ENCODE data around the gene UQCRQ. TPM values are rescaled to one million over a fixed set of nuclear protein-coding genes. Genes with fewer than 3 reads are reported as not detected.

The UQCRQ gene
- total and polyA plus RNA-seq, 9 of the 15 experiments (the other 6 are each of a cell fraction or from before 2014, with no cell fraction given) = 235 to 2,421 (median 883) TPM

DNA sequence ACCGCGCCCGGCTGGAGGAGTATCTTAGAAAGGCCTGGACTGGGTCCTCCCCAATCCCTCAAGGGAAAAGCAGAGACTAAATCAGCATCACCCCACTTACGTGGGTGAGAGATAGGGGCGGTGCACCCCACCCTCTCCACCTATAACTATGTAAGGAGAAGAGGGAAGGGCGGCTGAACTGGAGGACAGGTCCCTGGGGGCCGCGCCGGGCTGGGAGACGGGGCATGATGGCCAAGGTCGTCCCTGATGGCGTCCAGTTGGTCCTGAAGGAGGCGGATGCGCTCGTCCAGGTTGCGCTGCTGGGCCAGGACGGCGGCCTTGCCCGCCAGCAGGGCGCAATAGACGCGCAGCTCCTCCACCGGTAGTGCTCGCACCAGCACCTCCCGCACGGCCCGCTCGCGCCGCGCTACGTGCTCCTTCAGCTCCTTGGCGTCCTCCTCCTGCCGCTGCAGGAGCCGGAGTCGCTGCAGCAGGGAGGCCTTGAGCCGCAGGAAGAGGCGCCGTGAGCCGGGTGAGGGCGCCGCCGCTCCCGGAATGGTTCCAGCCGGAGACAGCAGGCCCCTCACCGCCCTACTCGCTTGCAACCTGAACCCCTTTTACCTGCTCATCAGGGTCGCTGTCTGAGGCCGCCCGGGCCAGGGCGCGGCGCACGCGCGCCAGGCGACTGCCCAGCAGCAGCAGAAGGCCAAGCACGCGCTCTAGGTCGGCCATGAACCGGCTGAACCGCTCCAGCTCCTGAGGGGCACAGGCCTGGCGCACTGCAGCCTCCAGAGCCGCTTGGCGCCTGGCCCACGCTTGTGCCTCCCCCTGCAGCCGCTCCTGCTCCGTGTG lies 43.6 kb upstream of the UQCRQ start:
- TF ChIP-seq, protein P1, sequence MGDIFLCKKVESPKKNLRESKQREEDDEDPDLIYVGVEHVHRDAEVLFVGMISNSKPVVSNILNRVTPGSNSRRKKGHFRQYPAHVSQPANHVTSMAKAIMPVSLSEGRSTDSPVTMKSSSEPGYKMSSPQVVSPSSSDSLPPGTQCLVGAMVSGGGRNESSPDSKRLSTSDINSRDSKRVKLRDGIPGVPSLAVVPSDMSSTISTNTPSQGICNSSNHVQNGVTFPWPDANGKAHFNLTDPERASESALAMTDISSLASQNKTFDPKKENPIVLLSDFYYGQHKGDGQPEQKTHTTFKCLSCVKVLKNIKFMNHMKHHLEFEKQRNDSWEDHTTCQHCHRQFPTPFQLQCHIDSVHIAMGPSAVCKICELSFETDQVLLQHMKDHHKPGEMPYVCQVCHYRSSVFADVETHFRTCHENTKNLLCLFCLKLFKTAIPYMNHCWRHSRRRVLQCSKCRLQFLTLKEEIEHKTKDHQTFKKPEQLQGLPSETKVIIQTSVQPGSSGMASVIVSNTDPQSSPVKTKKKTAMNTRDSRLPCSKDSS (IDR thresholded peaks at IDR 0.05; ENCODE audit: low read depth, partially characterized antibody) = no peak
- TF ChIP-seq, protein P2, sequence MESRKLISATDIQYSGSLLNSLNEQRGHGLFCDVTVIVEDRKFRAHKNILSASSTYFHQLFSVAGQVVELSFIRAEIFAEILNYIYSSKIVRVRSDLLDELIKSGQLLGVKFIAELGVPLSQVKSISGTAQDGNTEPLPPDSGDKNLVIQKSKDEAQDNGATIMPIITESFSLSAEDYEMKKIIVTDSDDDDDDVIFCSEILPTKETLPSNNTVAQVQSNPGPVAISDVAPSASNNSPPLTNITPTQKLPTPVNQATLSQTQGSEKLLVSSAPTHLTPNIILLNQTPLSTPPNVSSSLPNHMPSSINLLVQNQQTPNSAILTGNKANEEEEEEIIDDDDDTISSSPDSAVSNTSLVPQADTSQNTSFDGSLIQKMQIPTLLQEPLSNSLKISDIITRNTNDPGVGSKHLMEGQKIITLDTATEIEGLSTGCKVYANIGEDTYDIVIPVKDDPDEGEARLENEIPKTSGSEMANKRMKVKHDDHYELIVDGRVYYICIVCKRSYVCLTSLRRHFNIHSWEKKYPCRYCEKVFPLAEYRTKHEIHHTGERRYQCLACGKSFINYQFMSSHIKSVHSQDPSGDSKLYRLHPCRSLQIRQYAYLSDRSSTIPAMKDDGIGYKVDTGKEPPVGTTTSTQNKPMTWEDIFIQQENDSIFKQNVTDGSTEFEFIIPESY (CRISPR knock-in tag; IDR thresholded peaks at IDR 0.05) = peak; percentile 80
- peak; percentile 59 for TF ChIP-seq POLR2G (IDR thresholded peaks at IDR 0.05; ENCODE audit: low read depth, low read length)
- TF ChIP-seq RBFOX2 (IDR thresholded peaks at IDR 0.05; ENCODE audit: low read depth, low read length) = peak; percentile 41; the same call in 1 of the 2 replicates
- no peak overlapping the region for H3K4me3 ChIP-seq
- no peak overlapping the region for H3K4me2 ChIP-seq (ENCODE audit: insufficient read depth, low read length)
- in situ Hi-C loops (cut with MboI) (no loop called here), intact Hi-C loops (cut with micrococcal nuclease) (loop anchor here (5.0 kb wide), 2 partner anchors 161 to 231 kb away; no protein-coding TSS in a partner anchor)
- no peaks in the 10 kb centered on the region for H3K9me1 ChIP-seq (ENCODE audit: control insufficient read depth, insufficient read depth, low read length)
- H3K27ac ChIP-seq (ENCODE audit: extremely low read depth, low read depth, low read length) = no peak overlapping the region
- H4K20me1 ChIP-seq (replicated peaks; ENCODE audit: control insufficient read depth, insufficient read depth, low read length) = no peaks in the 10 kb centered on the region
- ATAC-seq (no peak), DNase-seq (ENCODE audit: extremely low read depth in 1 of 4, low spot score in 3 of 4) (no peak), FAIRE-seq (no peak)
- peaks cover 2 to 21% of the 10 kb centered on the region in 2 experiments; a peak in 3 of 5 replicates for H3K4me1 ChIP-seq (replicated peaks in 1 of 2; ENCODE audit: control insufficient read depth in 2 of 2, insufficient read depth in 2 of 2, low read length in 2 of 2)
- H3K9ac ChIP-seq (ENCODE audit: insufficient read depth in 1 of 2, low read depth in 2 of 2, low read length in 2 of 2) = no peak overlapping the region
- peaks cover 40% of the 10 kb centered on the region; the same call in 2 of the 3 replicates for H3K36me3 ChIP-seq (ENCODE audit: control insufficient read depth, insufficient read depth, low read length)
- whole genome bisulfite sequencing (ENCODE audit: insufficient coverage, low coverage, missing lambda C conversion rate) = 96% methylated on average over 47 of the region's 68 CpGs
- ChIA-PET POLR2A (interaction anchor here (0.8 to 1.1 kb wide), 2 partner anchors 10 to 25 kb away, joined by 3 to 5 read pairs; no protein-coding TSS in a partner anchor), CTCF (ENCODE audit: low intra/inter-chr PET ratio) (no interaction called here)
- no peaks in the 10 kb centered on the region for H3K9me3 ChIP-seq (replicated peaks; ENCODE audit: control insufficient read depth, insufficient read depth, low read depth, low read length)
- no TSS peak for BruUV-seq (replicated peaks)
- H3K27me3 ChIP-seq (ENCODE audit: control insufficient read depth in 2 of 2, insufficient read depth in 2 of 2, low read length in 2 of 2) = no peaks in the 10 kb centered on the region
- no peak overlapping the region for H2AFZ ChIP-seq (ENCODE audit: low read depth, low read length)
- H3K79me2 ChIP-seq (ENCODE audit: control insufficient read depth, insufficient read depth, low read length) = no peaks in the 10 kb centered on the region
